Measurements from ENCODE around the gene PCDH15. TPM values are rescaled to one million over a fixed set of nuclear protein-coding genes. Genes with fewer than 3 reads are reported as not detected.

The PCDH15 gene
- total and polyA plus RNA-seq, 2 experiments from 2014 or later, result not detected

DNA sequence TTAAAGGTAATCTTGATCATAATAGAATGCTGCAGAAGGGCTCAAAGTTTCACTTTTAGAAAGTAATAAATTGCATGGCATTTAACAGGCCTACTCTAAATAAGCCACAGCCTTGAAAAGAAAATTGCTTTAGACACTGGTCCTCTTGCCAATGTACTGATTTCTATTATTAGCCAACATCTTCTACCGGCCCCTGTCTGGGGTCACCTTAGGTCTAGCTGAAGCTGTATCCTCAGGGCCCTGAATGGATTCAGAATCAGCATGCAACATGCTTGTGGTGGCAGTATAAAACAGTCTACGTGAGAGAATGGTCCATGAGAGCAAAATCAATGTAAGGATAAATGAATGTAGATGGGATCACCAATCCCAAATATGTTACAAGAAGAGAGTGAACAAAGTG is 541.9 kb downstream of the PCDH15 start:
- no peak for TF ChIP-seq EZH2phosphoT487 (IDR thresholded peaks at IDR 0.05; ENCODE audit: insufficient read depth, low read depth)
- TF ChIP-seq EZH2 (IDR thresholded peaks at IDR 0.05; ENCODE audit: insufficient read depth, poor library complexity, severe bottlenecking), result no peak
- no peaks in the 10 kb centered on the region for H3F3A ChIP-seq (ENCODE audit: insufficient read depth)
- no peak overlapping the region for H3K4me3 ChIP-seq
- no peaks in the 10 kb centered on the region for H3K79me2 ChIP-seq (ENCODE audit: insufficient read depth)
- H3K36me3 ChIP-seq (ENCODE audit: low read depth), result no peaks in the 10 kb centered on the region
- no peaks in the 10 kb centered on the region for H3K9me2 ChIP-seq (ENCODE audit: insufficient read depth)
- no peaks in the 10 kb centered on the region for H4K20me1 ChIP-seq (ENCODE audit: insufficient read depth)
- H2AFZ ChIP-seq, result no peak overlapping the region
- no peak overlapping the region for H3K9ac ChIP-seq
- H3K27me3 ChIP-seq (replicated peaks; ENCODE audit: insufficient read depth), result no peaks in the 10 kb centered on the region
- in situ Hi-C loops (cut with MboI), result no loop called here
- H3K27ac ChIP-seq, result no peak overlapping the region
- no peaks in the 10 kb centered on the region for H3K4me1 ChIP-seq (ENCODE audit: insufficient read depth)
- no peak for DNase-seq
- no peak overlapping the region for H3K4me2 ChIP-seq (ENCODE audit: unreplicated experiment)
- WGBS, 2 experiments (ENCODE audit: low coverage in 1 of 2, low lambda C conversion rate in 2 of 2, missing lambda C conversion rate in 2 of 2), result 18 to 23% methylated on average over 2 of the region's 2 CpGs
- H3K9me3 ChIP-seq (ENCODE audit: low read depth), result no peaks in the 10 kb centered on the region

GRCh38 chr10:54234832-54235231 is 566.2 kb downstream of the PCDH15 start:
- Histone ChIP-seq H4K20me1 (ENCODE audit: insufficient read depth) (no peaks in the 10 kb centered on the region), H3K27me3 (replicated peaks; ENCODE audit: insufficient read depth) (no peaks in the 10 kb centered on the region), H3K27ac (no peak overlapping the region), H3K9ac (no peak overlapping the region), H3K9me3 (ENCODE audit: low read depth) (no peaks in the 10 kb centered on the region), H3K36me3 (ENCODE audit: low read depth) (no peaks in the 10 kb centered on the region), H3K4me2 (ENCODE audit: unreplicated experiment) (no peak overlapping the region), H3K79me2 (ENCODE audit: insufficient read depth) (no peaks in the 10 kb centered on the region), H3K4me3 (no peak overlapping the region), H3K4me1 (ENCODE audit: insufficient read depth) (no peaks in the 10 kb centered on the region), H3F3A (ENCODE audit: insufficient read depth) (no peaks in the 10 kb centered on the region), H3K9me2 (ENCODE audit: insufficient read depth) (no peaks in the 10 kb centered on the region), H2AFZ (no peak overlapping the region)
- in situ Hi-C loops (cut with MboI), result no loop called here
- TF ChIP-seq EZH2 (IDR thresholded peaks at IDR 0.05; ENCODE audit: insufficient read depth, poor library complexity, severe bottlenecking) (no peak), EZH2phosphoT487 (IDR thresholded peaks at IDR 0.05; ENCODE audit: insufficient read depth, low read depth) (no peak)
- DNase-seq, result no peak
- WGBS, 2 experiments (ENCODE audit: low coverage in 1 of 2, low lambda C conversion rate in 2 of 2, missing lambda C conversion rate in 2 of 2), result 9 to 10% methylated on average over 4 of the region's 4 CpGs

DNA sequence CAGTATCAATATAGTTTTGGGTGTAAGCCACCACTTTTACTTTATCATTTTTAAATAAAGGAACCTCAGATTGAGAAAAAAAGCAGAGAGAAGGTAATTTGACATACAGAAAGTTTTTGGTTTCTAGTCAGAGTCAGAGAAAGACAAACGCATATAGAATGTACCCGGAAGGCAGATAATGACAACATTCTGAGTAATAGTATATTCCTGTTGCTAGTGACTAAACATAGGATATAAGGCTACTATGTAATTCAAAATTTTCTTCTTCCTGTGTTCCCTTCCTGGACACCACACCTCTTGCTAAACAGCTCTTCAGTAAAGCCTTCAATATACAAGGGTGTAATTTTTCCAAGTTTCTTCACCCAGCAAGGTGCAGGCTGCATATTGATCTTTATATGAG is 597.6 kb downstream of the PCDH15 start:
- Histone ChIP-seq H3K4me1 (ENCODE audit: insufficient read depth) (no peaks in the 10 kb centered on the region), H3K79me2 (ENCODE audit: insufficient read depth) (no peaks in the 10 kb centered on the region), H2AFZ (no peak overlapping the region), H3K9me3 (ENCODE audit: low read depth) (no peaks in the 10 kb centered on the region), H3K4me3 (no peak overlapping the region), H3K36me3 (ENCODE audit: low read depth) (no peaks in the 10 kb centered on the region), H3K9ac (no peak overlapping the region), H3K27ac (no peak overlapping the region), H3K4me2 (ENCODE audit: unreplicated experiment) (no peak overlapping the region), H3K27me3 (replicated peaks; ENCODE audit: insufficient read depth) (no peaks in the 10 kb centered on the region), H4K20me1 (ENCODE audit: insufficient read depth) (no peaks in the 10 kb centered on the region), H3F3A (ENCODE audit: insufficient read depth) (no peaks in the 10 kb centered on the region), H3K9me2 (ENCODE audit: insufficient read depth) (no peaks in the 10 kb centered on the region)
- in situ Hi-C loops (cut with MboI), result no loop called here
- no peak for DNase-seq
- no peak for TF ChIP-seq EZH2phosphoT487 (IDR thresholded peaks at IDR 0.05; ENCODE audit: insufficient read depth, low read depth)
- WGBS, 2 experiments (ENCODE audit: low coverage in 1 of 2, low lambda C conversion rate in 2 of 2, missing lambda C conversion rate in 2 of 2), result 87% methylated on average over 2 of the region's 2 CpGs

DNA sequence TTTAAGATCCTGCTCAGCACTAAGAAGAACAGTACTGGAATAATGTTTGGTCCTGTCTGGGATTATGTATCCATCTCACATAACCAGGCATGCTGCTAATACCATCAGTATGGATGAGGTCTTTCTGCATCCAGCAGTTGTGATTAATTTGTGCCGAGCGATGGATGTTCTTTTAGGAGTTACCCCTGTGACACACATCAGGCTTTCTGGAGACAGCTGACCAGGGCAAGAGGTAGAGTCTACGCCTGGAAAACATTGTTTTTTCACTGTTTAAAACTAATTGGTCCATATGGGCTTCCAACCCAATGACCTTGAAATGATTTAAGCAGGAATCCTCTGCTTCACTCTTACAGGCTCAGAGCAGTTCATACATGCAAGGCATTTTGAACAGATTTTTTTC is 603.0 kb downstream of the PCDH15 start:
- H2AFZ ChIP-seq, result no peak overlapping the region
- WGBS, 2 experiments (ENCODE audit: low coverage in 1 of 2, low lambda C conversion rate in 2 of 2, missing lambda C conversion rate in 2 of 2), result 8 to 16% methylated on average over 3 of the region's 3 CpGs
- TF ChIP-seq EZH2phosphoT487 (IDR thresholded peaks at IDR 0.05; ENCODE audit: insufficient read depth, low read depth), result no peak
- TF ChIP-seq EZH2 (IDR thresholded peaks at IDR 0.05; ENCODE audit: insufficient read depth, poor library complexity, severe bottlenecking), result no peak
- H3K27me3 ChIP-seq (replicated peaks; ENCODE audit: insufficient read depth), result no peaks in the 10 kb centered on the region
- H4K20me1 ChIP-seq (ENCODE audit: insufficient read depth), result no peaks in the 10 kb centered on the region
- no peaks in the 10 kb centered on the region for H3F3A ChIP-seq (ENCODE audit: insufficient read depth)
- DNase-seq, result no peak
- no peaks in the 10 kb centered on the region for H3K9me3 ChIP-seq (ENCODE audit: low read depth)
- H3K4me3 ChIP-seq, result no peak overlapping the region
- no peaks in the 10 kb centered on the region for H3K36me3 ChIP-seq (ENCODE audit: low read depth)
- H3K4me2 ChIP-seq (ENCODE audit: unreplicated experiment), result no peak overlapping the region
- in situ Hi-C loops (cut with MboI), result no loop called here
- H3K79me2 ChIP-seq (ENCODE audit: insufficient read depth), result no peaks in the 10 kb centered on the region
- H3K9me2 ChIP-seq (ENCODE audit: insufficient read depth), result no peaks in the 10 kb centered on the region
- H3K27ac ChIP-seq, result no peak overlapping the region
- H3K4me1 ChIP-seq (ENCODE audit: insufficient read depth), result no peaks in the 10 kb centered on the region
- H3K9ac ChIP-seq, result no peak overlapping the region

- no peaks in the 10 kb centered on the region for H4K20me1 ChIP-seq (ENCODE audit: insufficient read depth)
- no peak overlapping the region for H2AFZ ChIP-seq
- no peaks in the 10 kb centered on the region for H3F3A ChIP-seq (ENCODE audit: insufficient read depth)
- H3K9me3 ChIP-seq (ENCODE audit: low read depth), result no peaks in the 10 kb centered on the region
- in situ Hi-C loops (cut with MboI), result no loop called here
- TF ChIP-seq EZH2phosphoT487 (IDR thresholded peaks at IDR 0.05; ENCODE audit: insufficient read depth, low read depth) (no peak), EZH2 (IDR thresholded peaks at IDR 0.05; ENCODE audit: insufficient read depth, poor library complexity, severe bottlenecking) (no peak)
- H3K79me2 ChIP-seq (ENCODE audit: insufficient read depth), result no peaks in the 10 kb centered on the region
- no peak overlapping the region for H3K9ac ChIP-seq
- no peaks in the 10 kb centered on the region for H3K36me3 ChIP-seq (ENCODE audit: low read depth)
- H3K4me1 ChIP-seq (ENCODE audit: insufficient read depth), result no peaks in the 10 kb centered on the region
- H3K27me3 ChIP-seq (replicated peaks; ENCODE audit: insufficient read depth), result no peaks in the 10 kb centered on the region
- H3K27ac ChIP-seq, result no peak overlapping the region
- H3K9me2 ChIP-seq (ENCODE audit: insufficient read depth), result no peaks in the 10 kb centered on the region
- H3K4me2 ChIP-seq (ENCODE audit: unreplicated experiment), result no peak overlapping the region
- H3K4me3 ChIP-seq, result no peak overlapping the region
- DNase-seq, result no peak
These were observed 606.2 kb downstream of the PCDH15 start for GRCh38 chr10:54194806-54195205.
